Measurements from ENCODE around the gene PER3.

GRCh38 chr1:7751174-7751573 is 32.9 kb upstream of the PER3 start:
- TF ChIP-seq TAF1 (IDR thresholded peaks at IDR 0.05; ENCODE audit: low read depth, low read length) (no peak), POLR2AphosphoS5 (IDR thresholded peaks at IDR 0.05; ENCODE audit: low read depth, low read length) (no peak), POLR2A (IDR thresholded peaks at IDR 0.05; ENCODE audit: low read depth, low read length) (no peak)

Measured in GM12891 (cell line).